ENCODE data around the gene CTXND2.
"Not testable (repeated sequence)": the region's sequence is repeated elsewhere in the genome, so short reads cannot be mapped to it uniquely, and the experiment has no call there.

Gene CTXND2

DNA sequence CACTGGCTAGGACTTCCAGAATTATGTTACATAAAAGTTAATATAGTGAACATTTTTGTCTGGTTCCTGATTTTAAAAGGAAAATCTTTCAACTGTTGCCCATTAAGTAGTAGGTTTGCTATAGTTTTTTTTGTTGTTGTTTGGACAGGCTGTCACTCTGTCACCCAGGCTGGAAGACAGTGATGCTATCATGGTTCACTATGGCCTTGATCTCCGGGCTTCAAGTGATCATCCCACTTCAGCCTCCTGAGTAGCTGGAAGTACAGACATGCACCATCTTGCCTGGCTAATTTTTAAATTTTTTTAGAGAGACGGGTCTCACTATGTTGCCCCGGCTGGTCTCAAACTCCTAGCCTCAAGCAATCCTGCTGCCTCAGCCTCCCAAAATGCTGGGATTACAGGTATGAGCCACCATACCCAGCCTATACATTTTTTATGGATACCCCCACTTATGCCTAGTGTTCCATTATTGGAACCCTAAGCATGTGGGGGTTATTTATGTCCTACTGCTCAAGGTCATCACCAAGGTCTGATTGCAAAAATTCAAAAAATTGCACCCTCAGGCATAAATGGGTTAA is 6.5 kb downstream of the CTXND2 start:
- DNase-seq (ENCODE audit: low spot score), result no peak

DNA sequence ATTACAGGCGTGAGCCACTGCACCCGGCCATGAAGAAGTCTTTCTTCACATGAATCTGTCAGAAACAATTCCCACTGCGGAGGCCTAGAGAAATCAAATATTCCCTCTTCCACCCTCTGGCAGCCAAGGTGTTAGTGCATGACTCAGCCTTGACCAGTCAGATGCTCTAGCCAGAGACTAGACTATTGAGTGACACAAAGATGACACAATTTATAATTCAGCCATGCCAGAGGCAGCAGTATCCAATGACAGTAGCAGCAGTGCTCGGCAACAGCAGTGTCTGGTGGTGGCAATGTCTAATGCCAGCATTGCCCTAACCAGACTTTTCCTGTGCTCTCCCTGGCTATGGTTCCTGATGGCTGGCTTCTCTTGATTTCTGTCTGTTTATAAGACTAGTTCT is 8.7 kb downstream of the CTXND2 start:
- no peak for DNase-seq (ENCODE audit: low spot score)

DNA sequence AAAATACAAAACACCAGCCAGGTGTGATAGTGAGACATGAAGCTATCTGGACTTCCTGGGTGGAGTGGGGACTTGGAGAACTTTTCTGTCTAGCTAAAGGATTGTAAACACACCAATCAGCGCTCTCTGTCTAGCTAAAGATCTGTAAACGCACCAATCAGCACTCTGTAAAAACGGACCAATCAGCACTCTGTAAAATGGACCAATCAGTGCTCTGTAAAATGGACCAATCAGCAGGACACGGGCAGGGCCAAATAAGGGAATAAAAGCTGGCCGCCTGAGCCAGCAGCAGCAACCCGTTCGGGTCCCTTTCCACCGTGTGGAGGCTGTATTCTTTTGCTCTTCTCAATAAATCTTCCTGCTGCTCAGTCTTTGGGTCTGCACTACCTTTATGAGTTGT is 12.9 kb downstream of the CTXND2 start:
- not testable (repeated sequence) for DNase-seq (ENCODE audit: low spot score)

DNA sequence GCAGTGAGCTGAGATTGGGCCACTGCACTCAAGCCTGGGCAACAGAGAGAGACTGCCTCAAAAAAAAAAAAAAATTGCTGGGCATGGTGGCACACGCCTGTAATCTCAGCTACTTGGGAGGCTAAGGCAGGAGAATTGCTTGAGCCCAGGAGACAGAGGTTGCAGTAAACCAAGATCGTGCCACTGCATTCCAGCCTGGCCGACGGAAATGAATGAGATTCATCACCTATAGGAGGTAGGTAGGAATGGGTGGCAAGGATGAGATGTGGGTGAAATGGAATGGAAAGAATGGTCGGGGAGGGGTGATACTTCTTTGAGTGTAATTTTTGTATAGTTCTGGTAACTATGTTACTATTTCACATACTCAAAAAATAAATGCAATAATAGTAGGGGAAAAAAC is 15.4 kb downstream of the CTXND2 start:
- no peak for DNase-seq (ENCODE audit: low spot score)

DNA sequence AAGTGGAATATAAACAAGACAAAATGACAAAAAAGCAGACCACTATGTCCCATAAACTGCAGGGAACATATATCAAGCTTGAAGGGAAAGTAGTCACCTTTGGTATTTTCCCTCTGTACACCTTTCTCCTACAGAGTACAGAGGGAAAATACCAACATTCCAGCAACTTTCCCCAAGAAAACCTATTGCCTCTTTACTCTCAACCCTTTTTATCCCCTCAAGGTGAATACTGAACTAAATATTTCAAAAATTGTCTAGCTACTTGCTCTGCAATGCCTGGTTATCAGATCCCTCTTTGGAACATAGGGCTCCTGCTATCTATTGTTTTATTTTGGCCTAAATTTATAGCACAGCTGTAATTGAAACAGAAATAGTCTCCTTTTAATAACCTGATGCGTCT is 15.8 kb downstream of the CTXND2 start:
- DNase-seq (ENCODE audit: low spot score), result no peak

- no peak for DNase-seq (ENCODE audit: low spot score)
These were observed 18.4 kb downstream of the CTXND2 start for GRCh38 chr1:150905301-150905700.

DNA sequence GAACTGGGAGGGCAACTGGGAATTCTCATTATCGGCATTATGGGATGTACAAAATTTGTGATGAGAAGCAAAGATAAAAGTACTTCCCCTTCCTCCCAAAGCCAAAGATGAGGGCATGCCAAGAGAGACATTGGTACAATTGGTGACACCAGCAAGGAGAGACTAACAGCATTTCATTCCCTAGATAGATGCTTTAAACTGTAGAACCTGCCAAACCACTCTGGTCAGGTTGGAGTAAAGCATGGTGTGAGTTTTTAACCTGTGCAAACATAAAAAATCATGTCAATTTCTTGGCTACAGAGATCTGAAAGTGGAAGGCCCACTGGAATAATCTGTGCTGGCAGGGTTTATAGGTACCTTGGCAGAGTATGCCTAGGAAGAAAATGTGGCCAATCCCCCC is 19.4 kb downstream of the CTXND2 start:
- no peak for DNase-seq (ENCODE audit: low spot score)

GRCh38 chr1:150906813-150907212 is 19.9 kb downstream of the CTXND2 start:
- DNase-seq (ENCODE audit: low spot score), result no peak

DNA sequence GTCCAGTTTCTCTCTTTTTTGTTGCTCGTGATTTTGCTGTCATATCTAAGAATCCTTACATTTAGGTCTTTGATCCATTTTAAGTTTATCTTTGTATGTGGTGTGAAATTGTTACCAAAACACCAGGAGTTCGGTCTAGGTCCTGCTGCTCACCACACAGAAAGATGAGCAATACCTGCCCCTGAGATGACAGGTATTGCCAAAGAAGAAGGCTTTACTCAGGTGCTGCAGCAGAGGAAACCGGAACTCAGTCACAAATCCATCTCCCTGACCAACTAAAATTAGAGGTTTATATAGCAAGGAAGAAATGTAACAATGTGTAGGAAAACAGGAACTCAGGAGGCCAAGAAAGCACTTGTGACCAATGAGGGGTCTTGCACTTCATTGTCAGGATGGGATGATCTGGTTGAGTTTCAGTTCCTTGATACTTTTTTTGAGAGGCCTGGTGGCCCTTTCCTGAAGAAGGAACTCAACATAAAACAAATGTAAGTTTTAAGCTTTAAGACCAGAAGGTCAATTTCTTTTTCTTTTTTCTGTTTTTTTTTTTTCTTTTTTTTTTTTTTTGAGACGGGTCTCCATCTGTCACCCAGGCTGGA is 22.7 kb downstream of the CTXND2 start:
- no peak for DNase-seq (ENCODE audit: low spot score)

GRCh38 chr1:150912623-150913022 is 25.7 kb downstream of the CTXND2 start:
- DNase-seq (ENCODE audit: low spot score), result no peak

DNA sequence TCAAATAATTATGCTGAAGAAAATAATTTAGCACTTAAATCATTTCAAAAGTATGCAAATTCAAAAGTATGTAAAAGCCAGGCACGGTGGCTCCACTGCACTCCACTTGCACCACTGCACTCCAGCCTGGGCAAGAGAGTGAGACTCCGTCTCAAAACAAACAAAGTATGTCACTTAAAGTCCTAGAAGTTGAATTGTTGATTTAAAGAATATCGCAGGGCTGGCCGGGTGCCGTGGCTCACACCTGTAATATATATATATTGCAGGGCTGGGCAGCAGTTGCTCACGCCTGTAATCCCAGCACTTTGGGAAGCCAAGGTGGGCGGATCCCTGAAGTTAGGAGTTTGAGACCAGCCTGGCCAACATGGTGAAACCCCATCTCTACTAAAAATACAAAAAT is 30.5 kb downstream of the CTXND2 start:
- no peak for DNase-seq (ENCODE audit: low spot score)

DNA sequence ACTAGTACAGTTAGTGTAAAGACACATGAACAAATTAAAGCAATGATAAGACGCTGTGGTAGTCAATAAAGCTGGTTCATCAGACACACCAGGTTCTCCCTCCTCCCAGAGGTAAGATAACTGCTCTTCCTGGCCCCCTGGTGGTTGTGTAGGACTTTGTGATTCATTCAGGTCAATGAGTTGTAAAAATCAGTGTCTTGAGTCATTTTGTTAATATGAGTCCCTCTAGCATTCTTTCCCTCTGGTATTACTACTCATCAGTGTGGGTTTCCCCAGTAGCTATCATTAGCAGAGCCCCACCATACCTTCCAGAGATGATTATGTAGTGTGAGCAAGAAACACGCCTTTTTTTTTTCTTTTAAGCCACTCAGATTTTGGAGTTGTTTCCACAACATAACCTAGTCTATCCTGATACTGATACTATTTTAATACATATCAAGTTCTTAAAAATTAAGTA is 35.6 kb downstream of the CTXND2 start:
- DNase-seq (ENCODE audit: low spot score), result peak; percentile 87

- no peak for DNase-seq (ENCODE audit: low spot score)
These were observed 38.1 kb downstream of the CTXND2 start for GRCh38 chr1:150925080-150925479.

DNA sequence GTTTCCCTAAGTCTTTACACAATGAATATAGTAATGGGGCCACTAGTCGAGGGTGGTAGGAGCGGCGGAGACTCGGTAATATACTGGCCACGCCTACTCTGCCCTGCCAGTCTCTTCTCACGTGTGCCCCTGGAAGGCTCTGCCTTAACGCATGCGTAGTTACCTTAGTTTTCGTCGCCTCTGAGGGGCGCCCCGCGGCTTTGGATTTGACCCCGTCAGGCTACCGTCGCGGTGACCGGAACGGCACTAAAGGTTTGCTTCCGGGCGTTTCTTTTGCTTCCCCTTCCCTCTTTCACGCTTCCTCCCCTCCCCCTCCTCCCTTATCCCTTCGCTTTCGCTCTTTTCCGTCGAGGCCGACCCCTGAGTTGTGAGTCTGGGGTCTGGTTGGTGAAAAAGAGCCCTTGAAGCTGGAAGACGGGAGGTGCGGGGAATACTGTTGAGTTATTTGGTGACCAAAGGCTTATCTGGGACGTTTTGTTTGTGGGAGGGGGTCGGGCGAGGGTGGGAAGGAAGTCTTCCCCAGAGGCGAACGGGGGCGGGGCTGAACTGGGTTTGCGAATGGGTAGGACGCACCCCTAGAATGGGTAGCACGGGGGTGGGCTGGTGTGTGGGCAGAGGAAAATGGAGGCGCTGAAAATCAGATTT is 39.3 kb downstream of the CTXND2 start, which contains the start of gene SETDB1:
Gene SETDB1, plus strand, starts transcription at position 267 of the 645 bp plus-strand sequence. CDS start 1,352 bp downstream, outside the sequence.
- DNase-seq (ENCODE audit: low spot score), result peak; percentile 95

- DNase-seq (ENCODE audit: low spot score), result no peak
These were observed 40.7 kb downstream of the CTXND2 start for GRCh38 chr1:150927624-150928023.

DNA sequence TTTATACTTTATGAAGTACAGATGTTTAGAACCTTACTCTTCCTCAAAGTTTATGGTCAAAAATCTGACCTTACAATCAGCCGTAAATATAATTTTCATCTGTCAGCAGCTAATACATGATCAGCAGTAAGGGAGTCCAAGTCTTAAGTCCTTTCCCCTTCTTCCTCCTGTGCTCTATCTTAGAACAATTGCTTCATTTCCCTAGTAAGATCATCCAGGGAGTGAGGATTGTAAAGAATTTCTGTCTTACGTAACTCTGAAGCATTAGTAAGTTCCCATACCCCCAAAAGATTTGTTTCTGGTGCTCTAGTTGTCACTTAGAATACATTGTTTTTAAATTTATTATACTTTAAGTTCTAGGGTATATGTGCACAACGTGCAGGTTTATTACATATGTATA is 41.4 kb downstream of the CTXND2 start:
- DNase-seq (ENCODE audit: low spot score), result no peak

DNA sequence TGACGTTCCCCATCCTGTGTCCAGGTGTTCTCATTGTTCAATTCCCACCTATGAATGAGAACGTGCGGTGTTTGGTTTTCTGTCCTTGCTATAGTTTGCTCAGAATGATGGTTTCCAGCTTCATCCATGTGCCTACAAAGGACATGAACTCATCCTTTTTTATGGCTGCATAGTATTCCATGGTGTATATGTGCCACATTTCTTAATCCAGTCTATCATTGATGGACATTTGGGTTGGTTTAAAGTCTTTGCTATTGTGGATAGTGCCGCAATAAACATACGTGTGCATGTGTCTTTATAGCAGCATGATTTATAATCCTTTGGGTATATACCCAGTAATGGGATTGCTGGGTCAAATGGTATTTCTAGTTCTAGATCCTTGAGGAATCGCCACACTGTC is 41.8 kb downstream of the CTXND2 start:
- DNase-seq (ENCODE audit: low spot score), result not testable (repeated sequence)

DNA sequence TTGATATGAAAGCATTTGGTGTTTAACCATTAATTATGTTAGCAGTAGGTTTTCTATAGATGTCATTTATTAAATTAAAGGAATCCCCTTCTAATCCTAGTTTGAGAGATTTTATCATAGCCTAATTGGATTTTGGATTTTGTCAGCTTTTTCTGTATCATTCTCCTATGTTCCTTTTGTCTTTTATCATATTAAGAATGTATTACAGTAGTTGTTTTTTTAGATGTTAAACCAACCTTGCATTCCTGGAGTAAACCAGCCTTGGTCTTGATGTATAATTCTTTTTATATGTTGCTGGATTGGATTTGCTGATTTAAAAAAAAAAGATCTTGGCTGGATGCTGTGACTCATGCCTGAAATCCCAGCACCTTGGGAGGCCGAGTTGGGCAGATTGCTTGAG is 44.8 kb downstream of the CTXND2 start:
- peak; percentile 7 for DNase-seq (ENCODE audit: low spot score)

DNA sequence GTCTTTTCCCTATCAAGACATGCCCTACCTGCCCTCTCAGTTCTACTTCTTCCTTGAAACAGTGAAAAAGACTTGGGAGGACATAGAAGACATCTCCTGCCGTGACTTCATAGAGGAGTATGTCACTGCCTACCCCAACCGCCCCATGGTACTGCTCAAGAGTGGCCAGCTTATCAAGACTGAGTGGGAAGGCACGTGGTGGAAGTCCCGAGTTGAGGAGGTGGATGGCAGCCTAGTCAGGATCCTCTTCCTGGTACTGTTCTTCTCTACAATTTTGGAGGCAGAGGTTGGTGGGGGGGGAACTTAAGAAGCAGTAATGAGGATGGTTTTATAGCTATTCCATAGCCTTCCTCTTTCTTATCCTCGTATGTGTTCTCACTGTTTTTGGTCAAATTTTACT is 57.9 kb downstream of the CTXND2 start:
- DNase-seq (ENCODE audit: low spot score), result no peak

DNA sequence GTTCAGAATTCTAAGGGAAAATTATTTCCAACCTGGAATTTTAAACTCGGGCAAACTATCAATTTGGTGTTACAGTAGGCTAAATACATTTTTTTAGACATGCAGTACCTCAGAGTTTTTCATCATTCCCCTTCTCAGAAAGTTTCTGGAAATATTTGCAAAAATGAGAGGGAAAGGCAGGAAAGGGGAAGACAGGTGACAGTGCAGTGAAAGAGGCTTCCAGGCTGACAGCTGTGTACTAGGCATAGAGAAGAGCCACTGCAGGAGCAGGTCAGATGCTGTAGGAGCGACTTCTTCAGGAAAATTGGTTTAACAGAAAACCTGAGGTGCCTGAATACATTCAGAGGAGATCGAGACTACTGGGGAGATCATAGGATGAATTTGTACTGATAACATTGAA is 67.8 kb downstream of the CTXND2 start:
- no peak for DNase-seq (ENCODE audit: low spot score)

GRCh38 chr1:150955280-150955679 is 68.3 kb downstream of the CTXND2 start:
- DNase-seq (ENCODE audit: low spot score), result no peak

DNA sequence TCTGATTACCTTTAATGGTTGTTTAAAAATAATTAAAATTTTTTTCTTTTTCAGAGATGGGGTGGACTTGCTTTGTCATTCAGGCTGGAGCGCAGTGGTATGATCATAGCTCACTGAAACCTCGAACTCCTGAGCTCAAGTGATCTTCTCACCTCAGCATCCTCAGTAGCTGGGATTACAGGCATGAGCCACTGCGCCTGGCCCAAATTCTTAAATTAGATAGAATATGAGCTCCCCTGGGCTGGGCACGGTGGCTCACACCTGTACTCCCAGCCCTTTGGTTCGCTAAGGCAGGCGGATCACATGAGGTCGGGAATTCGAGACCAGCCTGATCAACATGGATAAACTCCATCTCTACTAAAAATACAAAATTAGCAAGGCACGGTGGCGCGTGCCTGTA is 70.7 kb downstream of the CTXND2 start:
- DNase-seq (ENCODE audit: low spot score), result no peak

DNA sequence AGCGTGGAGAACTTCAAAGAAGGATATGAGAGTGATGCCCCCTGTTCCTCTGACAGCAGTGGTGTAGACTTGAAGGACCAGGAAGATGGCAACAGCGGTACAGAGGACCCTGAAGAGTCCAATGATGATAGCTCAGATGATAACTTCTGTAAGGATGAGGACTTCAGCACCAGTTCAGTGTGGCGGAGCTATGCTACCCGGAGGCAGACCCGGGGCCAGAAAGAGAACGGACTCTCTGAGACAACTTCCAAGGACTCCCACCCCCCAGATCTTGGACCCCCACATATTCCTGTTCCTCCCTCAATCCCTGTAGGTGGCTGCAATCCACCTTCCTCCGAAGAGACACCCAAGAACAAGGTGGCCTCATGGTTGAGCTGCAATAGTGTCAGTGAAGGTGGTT is 73.7 kb downstream of the CTXND2 start:
- DNase-seq (ENCODE audit: low spot score), result no peak

DNA sequence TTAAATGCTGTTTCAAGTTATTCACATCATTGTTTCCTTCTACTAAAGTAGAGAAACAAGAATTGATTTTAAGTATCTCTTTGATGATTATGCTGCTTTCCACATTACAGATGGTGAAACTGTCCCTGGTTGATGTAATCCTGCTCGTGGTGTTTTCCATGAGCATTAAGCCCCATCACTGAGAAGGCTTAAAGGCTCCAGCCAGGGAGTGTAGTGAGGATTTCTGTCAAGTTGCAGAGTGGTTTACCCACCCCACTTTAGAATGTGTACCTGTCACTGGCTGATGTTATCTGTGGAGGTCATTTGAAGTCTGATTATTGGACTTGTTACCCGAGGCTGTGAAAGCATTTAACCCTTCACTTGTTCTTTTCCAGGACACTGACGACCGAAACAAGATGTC is 74.8 kb downstream of the CTXND2 start:
- no peak for DNase-seq (ENCODE audit: low spot score)

Measured in CD4-positive, alpha-beta T cell treated with Interleukin-15 for 4 hours (primary cell).